Neuron (in vitro differentiated cells): ENCODE measurements around the gene BABAM2.

Experiments used
- H2AFZ ChIP-seq: one replicate; pipeline ENCODE4 v1.6.1; 2013; ENCODE audit warnings: low read depth, mild to moderate bottlenecking, inconsistent platforms, low read length, moderate library complexity
- H3K27me3 ChIP-seq: one replicate; pipeline ENCODE4 v1.6.1; 2013; ENCODE audit warnings: low read length; ENCODE audit not compliant: insufficient read depth
- H3K36me3 ChIP-seq: one replicate; pipeline ENCODE4 v1.6.1; 2013; ENCODE audit warnings: low read length; ENCODE audit not compliant: insufficient read depth
- H3K4me1 ChIP-seq: one replicate; pipeline ENCODE4 v1.6.1; 2013; ENCODE audit warnings: low read length; ENCODE audit not compliant: insufficient read depth
- H3K4me3 ChIP-seq: 2 replicates; pipeline ENCODE4 v1.5.1; 2013; ENCODE audit warnings: mild to moderate bottlenecking, low read length, moderate library complexity
- H3K9me3 ChIP-seq: one replicate; pipeline ENCODE4 v1.6.1; 2013; ENCODE audit warnings: low read length

Gene BABAM2

DNA sequence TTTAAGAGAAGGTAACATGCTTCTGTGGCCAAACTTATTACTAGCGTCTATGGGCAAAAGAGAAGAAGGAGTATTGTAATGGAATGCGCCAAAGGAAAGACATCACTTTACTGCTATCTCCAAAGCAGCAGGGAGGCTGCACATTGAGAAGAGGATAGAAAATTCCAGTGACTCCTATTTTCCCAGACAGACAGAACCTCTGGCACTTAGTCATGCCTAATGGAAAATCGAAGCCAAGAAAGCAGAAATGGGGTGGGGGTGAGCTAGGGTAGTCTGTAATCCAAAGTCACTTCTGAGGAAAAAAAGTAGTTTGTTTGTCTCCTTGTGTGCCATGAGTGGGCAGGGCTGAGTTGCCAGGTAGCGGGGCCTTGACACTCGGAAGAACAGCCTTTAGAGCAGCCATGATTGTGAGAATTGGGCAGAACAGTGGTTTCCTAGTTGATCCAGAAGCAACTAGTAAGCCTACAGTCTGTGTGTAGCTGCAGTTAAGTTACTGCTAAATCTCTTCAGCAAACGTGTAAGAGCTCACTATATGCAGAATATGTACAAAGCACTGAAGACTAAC, 422.8 kb downstream of the BABAM2 start:
- H3K36me3 ChIP-seq: peaks cover 4% of the 10 kb centered on the region
- no peaks in the 10 kb centered on the region for H3K4me1 ChIP-seq
- H2AFZ ChIP-seq: no peak overlapping the region
- H3K27me3 ChIP-seq: no peaks in the 10 kb centered on the region
- H3K9me3 ChIP-seq: peaks cover 3% of the 10 kb centered on the region
- H3K4me3 ChIP-seq: no peak overlapping the region

DNA sequence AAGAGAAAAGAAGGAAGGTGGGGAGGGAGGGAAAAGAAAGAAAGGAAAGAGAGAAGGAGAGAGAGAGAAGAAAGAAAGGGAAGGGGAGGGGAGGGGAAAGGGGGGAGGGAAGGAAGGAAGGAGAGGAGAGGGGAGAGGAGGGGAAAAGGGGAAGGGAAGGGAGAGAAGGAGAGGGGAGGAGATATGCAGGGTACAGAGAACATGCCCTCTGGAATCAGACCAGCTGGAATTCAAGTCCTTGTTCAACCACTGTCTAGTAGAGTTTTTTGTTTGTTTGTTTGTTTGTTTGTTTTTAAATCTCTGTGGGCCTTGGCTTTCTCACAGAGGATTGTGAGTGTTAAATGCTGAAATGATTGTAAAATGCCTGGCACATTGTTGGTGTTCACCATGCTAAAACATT, 424.4 kb downstream of the BABAM2 start:
- Histone ChIP-seq H2AFZ (no peak overlapping the region), H3K27me3 (no peaks in the 10 kb centered on the region), H3K9me3 (no peaks in the 10 kb centered on the region), H3K4me1 (no peaks in the 10 kb centered on the region), H3K36me3 (peaks cover 2% of the 10 kb centered on the region), H3K4me3 (no peak overlapping the region)

DNA sequence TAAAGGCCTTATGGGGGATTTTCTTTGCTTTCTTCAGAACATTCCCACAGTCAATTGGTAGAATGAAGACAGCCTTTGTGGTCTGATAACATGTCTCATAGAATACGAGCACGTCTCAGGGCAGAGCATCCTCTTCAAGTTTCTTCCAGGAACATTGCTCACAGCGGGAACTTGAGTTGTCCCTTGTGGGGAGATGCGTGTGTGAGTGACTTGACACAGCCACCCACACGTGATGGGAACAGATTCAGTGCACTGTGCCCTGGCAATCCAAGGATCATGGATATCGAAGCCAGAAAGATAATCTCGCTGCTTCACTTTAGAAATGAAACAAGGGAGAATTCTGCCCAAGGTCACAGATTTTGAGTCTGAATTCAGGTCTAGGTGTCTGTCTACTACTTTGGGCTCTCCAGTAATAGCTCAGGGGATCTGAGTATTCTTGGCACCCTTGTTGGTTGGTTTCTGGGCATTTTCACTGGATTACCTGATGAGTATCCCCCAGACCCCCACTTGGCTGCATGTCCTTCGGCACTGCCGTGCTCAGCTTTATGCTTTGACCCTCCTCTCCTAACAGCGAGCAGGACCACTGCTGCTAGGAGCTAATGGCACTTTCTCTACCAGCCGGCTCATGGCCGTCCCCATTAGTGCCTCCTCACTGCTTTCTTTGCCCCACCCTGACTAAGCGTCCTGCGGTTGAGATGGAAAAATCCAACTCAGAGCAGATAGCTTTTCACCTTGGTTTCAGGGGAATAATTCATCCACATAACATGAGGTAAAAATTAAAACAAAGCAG, 426.2 kb downstream of the BABAM2 start:
- Histone ChIP-seq H3K27me3 (no peaks in the 10 kb centered on the region), H2AFZ (no peak overlapping the region), H3K4me1 (peaks cover 9% of the 10 kb centered on the region)

DNA sequence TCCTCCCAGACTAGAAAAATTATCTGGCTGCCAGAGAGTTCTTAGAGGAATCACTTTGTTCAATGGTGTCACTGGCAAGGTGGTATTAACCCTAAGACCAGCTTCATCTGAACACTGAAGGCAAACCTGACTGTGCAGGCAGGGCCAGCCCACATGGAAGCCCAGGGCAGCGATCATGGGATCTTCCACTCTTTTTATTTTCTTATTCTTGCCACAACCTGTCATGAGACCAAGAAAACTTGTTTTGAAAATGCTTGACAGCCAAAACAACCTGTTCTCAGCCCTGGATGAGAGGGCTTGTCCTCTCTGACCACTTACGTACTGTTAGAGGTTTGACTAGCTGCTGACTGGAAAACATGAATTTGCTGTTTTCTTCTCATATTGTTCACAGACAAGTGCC, 426.9 kb downstream of the BABAM2 start:
- Histone ChIP-seq H3K9me3 (no peaks in the 10 kb centered on the region), H3K36me3 (no peaks in the 10 kb centered on the region), H3K27me3 (no peaks in the 10 kb centered on the region), H3K4me1 (peaks cover 15% of the 10 kb centered on the region), H3K4me3 (no peak overlapping the region), H2AFZ (no peak overlapping the region)

More for the DNA sequence above, 426.2 kb downstream of the BABAM2 start:
- Histone ChIP-seq H3K4me3 (no peak overlapping the region), H3K36me3 (no peaks in the 10 kb centered on the region), H3K9me3 (no peaks in the 10 kb centered on the region)

DNA sequence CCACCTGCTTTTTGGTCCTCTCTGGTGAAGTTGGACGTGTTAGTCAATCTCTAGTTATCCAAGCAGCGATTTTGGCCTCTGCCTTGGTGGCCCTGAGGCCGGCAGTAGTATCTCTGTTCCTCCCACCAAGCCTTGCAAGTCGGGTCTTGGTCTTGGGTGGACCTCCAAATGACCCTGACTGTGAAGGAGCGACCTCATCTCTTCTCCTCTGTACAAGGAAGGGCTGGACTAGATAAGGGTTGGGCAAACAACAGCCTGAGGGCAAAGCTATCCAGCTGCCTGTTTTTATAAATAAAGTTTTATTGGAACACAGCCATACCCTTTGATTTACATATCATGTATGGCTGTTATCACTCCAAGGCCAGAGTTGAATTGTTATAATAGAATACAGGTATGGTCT, 427.5 kb downstream of the BABAM2 start:
- Histone ChIP-seq H3K4me3 (no peak overlapping the region), H3K27me3 (no peaks in the 10 kb centered on the region), H3K36me3 (no peaks in the 10 kb centered on the region), H3K9me3 (no peaks in the 10 kb centered on the region), H3K4me1 (peaks cover 22% of the 10 kb centered on the region), H2AFZ (no peak overlapping the region)

DNA sequence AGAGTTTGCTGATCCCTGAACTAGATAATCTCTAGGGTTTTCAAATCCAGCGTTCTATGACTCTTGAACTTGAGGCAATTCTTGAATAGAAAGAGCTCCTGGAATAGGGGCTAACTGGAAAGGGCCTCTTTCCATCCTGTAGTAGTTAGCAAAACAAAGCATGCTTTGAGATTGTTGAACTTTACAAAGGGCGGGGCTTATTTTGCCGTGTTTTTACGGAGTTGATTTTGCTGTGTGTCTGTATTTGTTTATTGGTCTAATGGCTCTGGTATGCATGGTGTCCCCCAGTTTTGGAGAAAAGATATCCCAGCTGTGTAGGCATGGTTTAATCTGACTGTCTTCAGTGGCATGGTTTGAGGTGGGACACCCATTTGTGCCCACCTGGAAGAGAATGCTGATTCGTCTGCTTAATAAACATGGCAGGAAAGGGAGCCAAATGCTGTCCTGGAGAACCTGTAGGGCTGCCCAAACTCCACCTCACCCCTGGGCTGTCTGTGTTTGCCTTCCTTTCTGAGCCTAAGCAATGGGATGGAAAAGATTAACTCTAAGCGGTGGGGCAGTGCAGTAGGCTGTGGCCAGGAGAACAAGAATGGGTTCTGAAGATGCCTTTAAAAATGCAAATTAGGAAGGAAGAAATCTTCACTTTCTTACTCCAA, 428.1 kb downstream of the BABAM2 start:
- Histone ChIP-seq H3K9me3 (no peaks in the 10 kb centered on the region), H3K4me3 (no peak overlapping the region), H3K4me1 (peaks cover 23% of the 10 kb centered on the region), H2AFZ (no peak overlapping the region), H3K27me3 (no peaks in the 10 kb centered on the region), H3K36me3 (no peaks in the 10 kb centered on the region)

DNA sequence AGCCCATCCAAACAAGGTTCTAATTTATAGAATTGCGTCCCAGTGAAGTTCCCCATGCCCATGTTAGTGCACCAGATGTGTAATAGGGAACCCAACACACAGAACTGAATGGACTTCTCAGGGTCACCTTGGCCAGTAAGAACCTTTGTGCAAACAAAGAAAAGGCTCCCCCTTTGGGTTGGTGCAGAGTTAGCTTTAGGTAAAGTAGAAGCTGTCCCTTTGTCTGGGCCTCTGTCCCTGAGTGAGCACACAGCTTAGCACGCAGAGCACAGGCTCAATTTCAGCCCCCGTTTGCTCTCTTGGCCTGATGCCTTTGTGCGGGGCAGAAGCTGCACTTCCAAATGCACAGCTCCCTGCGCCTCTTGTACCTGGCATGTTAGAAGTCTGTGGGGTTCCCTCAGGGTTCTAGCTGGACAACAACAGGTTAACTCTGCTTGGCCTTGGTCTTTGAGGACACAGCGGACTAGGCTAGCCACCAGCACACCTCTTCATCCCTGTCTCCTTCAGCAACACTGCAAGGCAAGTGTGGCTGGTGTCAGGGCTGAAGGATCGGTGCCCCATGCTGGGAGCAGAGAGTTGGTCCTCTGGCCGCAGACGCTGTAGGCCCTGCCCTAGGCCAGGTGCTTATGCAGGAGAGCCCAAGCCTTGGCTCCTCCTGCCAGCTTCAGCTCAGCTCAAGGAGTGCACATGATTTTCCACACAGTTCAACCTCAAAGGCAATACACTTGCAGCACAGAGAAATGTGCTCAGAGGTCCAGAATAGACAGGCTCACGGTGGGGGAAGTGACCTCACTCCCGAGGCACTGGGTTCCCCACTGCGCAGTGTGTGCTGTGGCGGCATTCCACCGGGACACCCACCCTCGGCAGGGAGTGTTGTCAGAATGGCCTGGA, 428.8 kb downstream of the BABAM2 start:
- H3K9me3 ChIP-seq: no peaks in the 10 kb centered on the region
- H3K36me3 ChIP-seq: no peaks in the 10 kb centered on the region
- H2AFZ ChIP-seq: no peak overlapping the region
- no peak overlapping the region for H3K4me3 ChIP-seq
- H3K4me1 ChIP-seq: peaks cover 23% of the 10 kb centered on the region
- H3K27me3 ChIP-seq: no peaks in the 10 kb centered on the region

DNA sequence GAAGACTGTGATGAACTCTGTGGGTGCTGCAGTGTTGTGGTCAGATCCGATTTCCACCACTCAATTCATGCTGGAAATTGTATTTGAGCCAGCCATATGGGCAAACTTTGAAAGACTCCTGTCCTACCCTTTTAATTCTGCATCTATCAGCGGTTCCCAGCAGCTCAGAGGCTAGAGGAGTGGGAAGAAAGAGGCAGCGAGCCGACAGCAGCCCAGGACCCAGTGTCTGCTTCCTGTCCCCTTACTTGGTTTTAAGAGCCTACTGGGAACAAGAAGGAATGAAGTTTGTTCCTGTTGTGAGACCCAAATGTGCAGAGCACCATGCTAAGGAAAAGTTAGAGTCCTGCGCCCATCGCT, 429.5 kb downstream of the BABAM2 start:
- H3K27me3 ChIP-seq: no peaks in the 10 kb centered on the region
- H3K36me3 ChIP-seq: no peaks in the 10 kb centered on the region
- H2AFZ ChIP-seq: no peak overlapping the region

DNA sequence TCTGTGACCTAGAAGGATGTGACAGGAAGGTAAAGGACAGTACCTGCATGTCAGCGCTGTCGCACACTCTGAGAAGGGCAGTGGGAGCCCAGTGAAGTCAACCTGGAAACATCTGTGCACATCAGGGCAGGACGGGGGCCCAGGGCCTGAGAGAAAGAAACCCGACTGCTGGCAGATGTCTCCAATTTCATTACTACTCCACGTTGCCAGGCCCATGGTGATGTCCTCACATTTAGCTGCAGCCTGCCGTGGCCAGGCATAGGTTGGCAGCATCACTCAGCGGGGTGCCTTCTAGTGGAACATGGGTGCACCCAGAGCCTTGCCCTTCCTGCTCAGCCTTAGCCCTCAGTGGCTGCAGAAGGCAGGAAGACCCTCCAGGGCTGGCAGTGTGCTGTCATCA, 429.8 kb downstream of the BABAM2 start:
- Histone ChIP-seq H2AFZ (no peak overlapping the region), H3K36me3 (no peaks in the 10 kb centered on the region), H3K27me3 (no peaks in the 10 kb centered on the region), H3K4me1 (peaks cover 23% of the 10 kb centered on the region), H3K4me3 (no peak overlapping the region), H3K9me3 (no peaks in the 10 kb centered on the region)

More for the DNA sequence above, 429.5 kb downstream of the BABAM2 start:
- peaks cover 23% of the 10 kb centered on the region for H3K4me1 ChIP-seq
- H3K4me3 ChIP-seq: no peak overlapping the region
- no peaks in the 10 kb centered on the region for H3K9me3 ChIP-seq

DNA sequence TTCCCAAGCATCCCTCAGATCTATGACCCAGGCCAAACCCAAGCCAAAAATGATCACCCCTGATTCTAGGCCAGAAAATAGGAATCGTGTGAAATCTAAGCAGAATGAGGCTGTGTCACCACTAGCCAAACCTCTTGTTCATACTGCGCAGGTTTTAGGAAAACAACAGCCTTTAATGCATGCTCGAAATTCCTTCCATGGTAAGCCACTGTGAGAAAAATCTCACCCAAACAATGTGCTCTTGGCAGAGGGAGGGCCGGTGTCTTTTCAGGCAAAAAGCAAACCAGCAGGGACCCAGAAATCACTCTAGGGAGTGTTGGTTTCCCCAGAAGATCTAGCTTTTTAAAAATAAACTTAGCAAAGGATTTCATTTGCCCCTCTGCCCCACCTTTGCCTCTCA, 430.9 kb downstream of the BABAM2 start:
- peaks cover 23% of the 10 kb centered on the region for H3K4me1 ChIP-seq
- H3K4me3 ChIP-seq: no peak overlapping the region

DNA sequence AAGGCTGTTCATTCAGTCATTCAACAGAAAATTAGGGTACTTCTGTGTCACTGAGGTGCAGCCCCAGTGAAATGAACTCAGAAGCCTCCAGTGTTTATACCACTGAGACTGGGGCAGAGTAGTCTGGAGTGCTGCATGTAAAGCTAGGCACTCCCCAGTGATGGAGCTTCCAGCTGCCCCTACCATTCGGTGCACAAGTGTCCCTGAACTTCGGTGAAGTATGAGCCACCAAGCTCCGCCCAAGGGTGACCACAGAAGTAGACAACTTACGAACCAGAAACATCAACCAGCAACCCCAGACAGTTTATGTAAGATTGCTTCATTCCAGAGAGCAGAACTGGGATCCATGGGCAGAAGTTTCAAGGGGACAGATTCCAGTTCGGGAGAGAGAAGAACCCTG, 431.5 kb downstream of the BABAM2 start:
- H3K36me3 ChIP-seq: no peaks in the 10 kb centered on the region
- no peak overlapping the region for H2AFZ ChIP-seq
- no peaks in the 10 kb centered on the region for H3K9me3 ChIP-seq
- H3K4me3 ChIP-seq: no peak overlapping the region
- peaks cover 23% of the 10 kb centered on the region for H3K4me1 ChIP-seq
- H3K27me3 ChIP-seq: no peaks in the 10 kb centered on the region

More for the DNA sequence above, 430.9 kb downstream of the BABAM2 start:
- no peaks in the 10 kb centered on the region for H3K9me3 ChIP-seq
- no peaks in the 10 kb centered on the region for H3K36me3 ChIP-seq
- H2AFZ ChIP-seq: no peak overlapping the region
- no peaks in the 10 kb centered on the region for H3K27me3 ChIP-seq

DNA sequence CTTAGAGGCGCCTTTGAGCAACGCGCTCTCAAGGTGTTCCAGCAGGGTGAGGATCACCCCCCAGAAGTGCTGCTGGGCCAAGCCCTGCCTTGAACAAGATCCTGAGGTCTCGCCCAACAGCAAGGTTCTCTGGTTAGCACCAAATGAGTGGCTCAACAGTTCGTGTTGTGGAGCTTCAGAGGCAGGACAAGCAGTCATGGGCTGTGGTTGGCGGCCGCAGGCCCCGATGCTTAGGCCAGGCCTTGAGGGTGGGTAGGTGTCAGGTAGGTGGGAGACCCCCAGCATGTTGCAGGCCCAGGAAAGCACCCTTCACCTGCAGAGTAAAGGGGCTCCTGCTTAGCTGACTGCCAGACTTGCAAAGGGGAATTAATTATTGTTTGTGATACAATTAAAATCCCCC, 431.9 kb downstream of the BABAM2 start:
- H3K9me3 ChIP-seq: no peaks in the 10 kb centered on the region
- H3K36me3 ChIP-seq: no peaks in the 10 kb centered on the region
- H2AFZ ChIP-seq: no peak overlapping the region
- no peak overlapping the region for H3K4me3 ChIP-seq
- H3K4me1 ChIP-seq: peaks cover 23% of the 10 kb centered on the region
- no peaks in the 10 kb centered on the region for H3K27me3 ChIP-seq

DNA sequence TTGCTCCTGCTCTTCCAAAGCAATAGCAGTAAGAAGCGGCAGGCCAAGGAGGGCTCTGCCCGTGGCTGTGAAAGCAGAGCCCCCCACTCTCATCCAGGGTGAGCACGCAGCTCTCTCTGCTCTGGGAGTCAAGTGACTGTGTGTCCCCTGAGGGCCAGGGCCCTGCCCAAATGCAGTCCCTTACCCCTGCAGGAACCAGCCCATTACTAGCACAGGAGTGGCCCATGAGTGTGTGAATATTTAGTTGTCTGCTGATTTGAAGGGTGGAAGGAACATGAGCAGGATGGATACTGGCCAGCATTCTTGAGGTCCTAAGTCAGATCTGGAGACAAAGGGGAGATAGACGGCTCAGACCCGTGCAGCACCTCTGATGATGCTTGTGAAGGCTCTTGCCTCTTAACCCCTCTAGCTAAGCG, 432.5 kb downstream of the BABAM2 start:
- Histone ChIP-seq H2AFZ (no peak overlapping the region), H3K9me3 (no peaks in the 10 kb centered on the region), H3K4me3 (no peak overlapping the region), H3K4me1 (peaks cover 23% of the 10 kb centered on the region), H3K27me3 (no peaks in the 10 kb centered on the region), H3K36me3 (no peaks in the 10 kb centered on the region)
